GM12878 (cell line): ENCODE measurements around the gene ALDH3B2. TPM values are rescaled to one million over a fixed set of nuclear protein-coding genes. Genes with fewer than 3 reads are reported as not detected.

Experiments
- BACH1 ChIP-seq: fragments of 450-650 bp; IDR thresholded peaks from 2 replicates; pipeline ENCODE4 v1.6.1; 2017; ENCODE audit warnings: mild to moderate bottlenecking, borderline replicate concordance
- BRCA1 ChIP-seq: IDR thresholded peaks from 2 replicates; pipeline ENCODE4 v1.6.1; 2011; ENCODE audit warnings: low read depth, low read length, improper control_type of control experiment
- CBFB ChIP-seq: IDR thresholded peaks from 2 replicates; pipeline ENCODE4 v1.6.1; 2016; ENCODE audit warnings: antibody characterized with exemption, low read depth
- E2F4 ChIP-seq: IDR thresholded peaks from 2 replicates; pipeline ENCODE4 v1.6.1; 2012; ENCODE audit warnings: low read depth, low read length, improper control_type of control experiment
- EGR1 ChIP-seq, 2 experiments: IDR thresholded peaks; 1 replicate in 1 of 2; 2 replicates in 1 of 2; pipeline ENCODE4 v1.6.1; 2011 to 2012; ENCODE audit warnings: low read depth in 2 of 2, low read length in 2 of 2, borderline replicate concordance in 1 of 2, mild to moderate bottlenecking in 1 of 2, moderate library complexity in 1 of 2
- IKZF1 ChIP-seq: fragments of 450-650 bp; conservative IDR thresholded peaks from 2 replicates; pipeline ENCODE4 v1.6.1; 2017; ENCODE audit warnings: antibody characterized with exemption, mild to moderate bottlenecking
- MTA3 ChIP-seq: IDR thresholded peaks from 2 replicates; pipeline ENCODE4 v1.6.1; 2012; ENCODE audit warnings: low read length, inconsistent platforms, borderline replicate concordance
- NBN ChIP-seq: fragments of 450-650 bp; IDR thresholded peaks from 2 replicates; pipeline ENCODE4 v1.6.1; 2016
- PAX5 ChIP-seq: IDR thresholded peaks from 2 replicates; pipeline ENCODE4 v1.6.1; 2011; ENCODE audit warnings: low read depth, low read length, borderline replicate concordance
- POLR2A ChIP-seq: IDR thresholded peaks from 2 replicates; pipeline ENCODE4 v1.6.1; 2011; ENCODE audit warnings: low read depth, mild to moderate bottlenecking, low read length
- POLR2AphosphoS5 ChIP-seq: IDR thresholded peaks from 2 replicates; pipeline ENCODE4 v1.6.1; 2011; ENCODE audit warnings: mild to moderate bottlenecking, low read length, inconsistent platforms
- RB1 ChIP-seq: fragments of 450-650 bp; formaldehyde crosslinking; IDR thresholded peaks from 2 replicates; pipeline ENCODE4 v1.6.1; 2017; ENCODE audit warnings: mild to moderate bottlenecking, borderline replicate concordance
- SMARCA5 ChIP-seq: fragments of 450-650 bp; IDR thresholded peaks from 2 replicates; pipeline ENCODE4 v1.6.1; 2017; ENCODE audit warnings: mild to moderate bottlenecking
- SP1 ChIP-seq: IDR thresholded peaks from one replicate; pipeline ENCODE4 v1.6.1; 2011; ENCODE audit warnings: low read depth, low read length
- SREBF2 ChIP-seq: IDR thresholded peaks from 2 replicates; pipeline ENCODE4 v1.6.1; 2012; ENCODE audit warnings: mild to moderate bottlenecking, low read length
- STAT3 ChIP-seq: IDR thresholded peaks from 2 replicates; pipeline ENCODE4 v1.6.1; 2011; ENCODE audit warnings: low read depth, low read length, improper control_type of control experiment
- TAF1 ChIP-seq: IDR thresholded peaks from 2 replicates; pipeline ENCODE4 v1.6.1; 2011; ENCODE audit warnings: mild to moderate bottlenecking, low read depth, low read length, borderline replicate concordance
- TCF3 ChIP-seq: IDR thresholded peaks from 2 replicates; pipeline ENCODE4 v1.6.1; 2012; ENCODE audit warnings: low read depth, mild to moderate bottlenecking, low read length, borderline replicate concordance; ENCODE audit not compliant: insufficient read depth
- ZBTB11 ChIP-seq: fragments of 450-650 bp; formaldehyde crosslinking; IDR thresholded peaks from 2 replicates; pipeline ENCODE4 v1.5.0; 2022; ENCODE audit warnings: mild to moderate bottlenecking, missing genetic modification characterization
- ZNF207 ChIP-seq: fragments of 450-650 bp; IDR thresholded peaks from 2 replicates; pipeline ENCODE4 v1.6.1; 2014; ENCODE audit warnings: antibody characterized with exemption, mild to moderate bottlenecking, borderline replicate concordance
- ZNF384 ChIP-seq: IDR thresholded peaks from 2 replicates; pipeline ENCODE4 v1.6.1; 2012; ENCODE audit warnings: low read depth, mild to moderate bottlenecking, low read length, improper control_type of control experiment, borderline replicate concordance
- polyA plus RNA-seq, 11 experiments: library from polyadenylated mRNA; depleted of rRNA in 4 of 11; unstranded in 6 of 11; stranded (reverse) in 5 of 11; fragments of >200 nt; fragmentation: Nextera tagmentation in 4 of 11; fragmentation: Illumina TruSeq in 1 of 11; extraction: Ambion mirVana in 4 of 11; extraction: Trizol in 1 of 11; gene quantifications; 1 replicate in 1 of 11; 2 replicates in 10 of 11; pipeline versions ENCODE4 v1.2.1 to v1.2.3, GENCODE V29; 2011 to 2016; ENCODE audit warnings: inconsistent platforms in 2 of 11, missing spikeins in 2 of 11, low read depth in 1 of 11
- total RNA-seq, 4 experiments: library from RNA; depleted of rRNA in 3 of 4; stranded (reverse); fragments of >200 nt in 3 of 4; fragmentation: Illumina TruSeq in 1 of 4; extraction: Trizol in 1 of 4; gene quantifications; 2 replicates each; pipeline versions ENCODE4 v1.2.1 to v1.2.3, GENCODE V29; 2013 to 2021
- TF ChIP-seq, protein P1 (sequence below), 3 experiments: IDR thresholded peaks in 2 of 3; conservative IDR thresholded peaks in 1 of 3; 2 replicates each; pipeline ENCODE4 v1.5.1; 2011; ENCODE audit warnings: low read depth in 3 of 3, low read length in 3 of 3, mild to moderate bottlenecking in 3 of 3, control low read depth in 2 of 3, moderate library complexity in 2 of 3, inconsistent platforms in 1 of 3, mixed read lengths in 1 of 3; ENCODE audit not compliant: control insufficient read depth in 2 of 3, insufficient read depth in 1 of 3; ENCODE audit errors: extremely low read depth in 1 of 3
- TF ChIP-seq, protein P2 (sequence below): fragments of 450-650 bp; IDR thresholded peaks from 2 replicates; pipeline ENCODE4 v1.6.1; 2017; ENCODE audit warnings: borderline replicate concordance

ALDH3B2 gene
- total and polyA plus RNA-seq, 10 of the 15 experiments (the other 5 are each of a cell fraction or from before 2014, with no cell fraction given), result 0.09 to 0.17 TPM; not detected in 8

- no peak for TF ChIP-seq ZNF384
- peak; percentile 94 for TF ChIP-seq IKZF1
- peak; percentile 92 for TF ChIP-seq POLR2A
- TF ChIP-seq SMARCA5, result peak; percentile 90
- TF ChIP-seq EGR1 (IDR thresholded peaks at IDR 0.05; ENCODE audit: borderline replicate concordance in 1 of 2, low read depth in 2 of 2, low read length in 2 of 2), result peak in 1 of 2 experiments; percentile 28; a peak in 1 of 3 replicates
- peak; percentile 37; the same call in 1 of the 2 replicates for TF ChIP-seq BACH1
- TF ChIP-seq SP1, result peak; percentile 57
- peak; percentile 97 for TF ChIP-seq NBN
- peak; percentile 73 for TF ChIP-seq TAF1
- TF ChIP-seq ZBTB11, result no peak
- TF ChIP-seq SREBF2, result no peak
- TF ChIP-seq E2F4, result no peak
- 0 out of 2 replicates have a peak, but pooled peaks have one; percentile 23 for TF ChIP-seq TCF3
- TF ChIP-seq STAT3, result no peak
- TF ChIP-seq PAX5, result peak; percentile 72; the same call in 1 of the 2 replicates
- no peak; the same call in 1 of the 2 replicates for TF ChIP-seq ZNF207
- peak; percentile 34 for TF ChIP-seq CBFB
- TF ChIP-seq, protein P1, sequence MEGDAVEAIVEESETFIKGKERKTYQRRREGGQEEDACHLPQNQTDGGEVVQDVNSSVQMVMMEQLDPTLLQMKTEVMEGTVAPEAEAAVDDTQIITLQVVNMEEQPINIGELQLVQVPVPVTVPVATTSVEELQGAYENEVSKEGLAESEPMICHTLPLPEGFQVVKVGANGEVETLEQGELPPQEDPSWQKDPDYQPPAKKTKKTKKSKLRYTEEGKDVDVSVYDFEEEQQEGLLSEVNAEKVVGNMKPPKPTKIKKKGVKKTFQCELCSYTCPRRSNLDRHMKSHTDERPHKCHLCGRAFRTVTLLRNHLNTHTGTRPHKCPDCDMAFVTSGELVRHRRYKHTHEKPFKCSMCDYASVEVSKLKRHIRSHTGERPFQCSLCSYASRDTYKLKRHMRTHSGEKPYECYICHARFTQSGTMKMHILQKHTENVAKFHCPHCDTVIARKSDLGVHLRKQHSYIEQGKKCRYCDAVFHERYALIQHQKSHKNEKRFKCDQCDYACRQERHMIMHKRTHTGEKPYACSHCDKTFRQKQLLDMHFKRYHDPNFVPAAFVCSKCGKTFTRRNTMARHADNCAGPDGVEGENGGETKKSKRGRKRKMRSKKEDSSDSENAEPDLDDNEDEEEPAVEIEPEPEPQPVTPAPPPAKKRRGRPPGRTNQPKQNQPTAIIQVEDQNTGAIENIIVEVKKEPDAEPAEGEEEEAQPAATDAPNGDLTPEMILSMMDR (IDR thresholded peaks at IDR 0.05 in 2 of 3, conservative IDR thresholded peaks at IDR 0.05 in 1 of 3; ENCODE audit: control insufficient read depth in 2 of 3, extremely low read depth in 1 of 3, insufficient read depth in 1 of 3, low read depth in 3 of 3, low read length in 3 of 3), result peak; percentile 34 to 72 (median 42)
- TF ChIP-seq POLR2AphosphoS5, result peak; percentile 92
- TF ChIP-seq MTA3, result peak; percentile 84; the same call in 1 of the 2 replicates
- TF ChIP-seq BRCA1, result no peak
- TF ChIP-seq, protein P2, sequence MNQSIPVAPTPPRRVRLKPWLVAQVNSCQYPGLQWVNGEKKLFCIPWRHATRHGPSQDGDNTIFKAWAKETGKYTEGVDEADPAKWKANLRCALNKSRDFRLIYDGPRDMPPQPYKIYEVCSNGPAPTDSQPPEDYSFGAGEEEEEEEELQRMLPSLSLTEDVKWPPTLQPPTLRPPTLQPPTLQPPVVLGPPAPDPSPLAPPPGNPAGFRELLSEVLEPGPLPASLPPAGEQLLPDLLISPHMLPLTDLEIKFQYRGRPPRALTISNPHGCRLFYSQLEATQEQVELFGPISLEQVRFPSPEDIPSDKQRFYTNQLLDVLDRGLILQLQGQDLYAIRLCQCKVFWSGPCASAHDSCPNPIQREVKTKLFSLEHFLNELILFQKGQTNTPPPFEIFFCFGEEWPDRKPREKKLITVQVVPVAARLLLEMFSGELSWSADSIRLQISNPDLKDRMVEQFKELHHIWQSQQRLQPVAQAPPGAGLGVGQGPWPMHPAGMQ, result no peak
- no peak for TF ChIP-seq RB1
These were observed 60.3 kb downstream of the ALDH3B2 start (continued) for GRCh38 chr11:67613960-67614715.
